Endodermal cell (in vitro differentiated cells): ENCODE results near the gene PRKAG2. TPM values are rescaled to one million over a fixed set of nuclear protein-coding genes. Genes with fewer than 3 reads are reported as not detected.

Experiments
- DNase-seq: peaks from one replicate; pipeline ENCODE4 v3.0.0-alpha.2; 2017
- H3K27ac ChIP-seq: 2 replicates; pipeline ENCODE4 v1.5.1; 2013; ENCODE audit warnings: mild to moderate bottlenecking, low read depth, low read length, moderate library complexity
- H3K27me3 ChIP-seq: 2 replicates; pipeline ENCODE4 v1.6.1; 2013; ENCODE audit warnings: mild to moderate bottlenecking, low read length, moderate library complexity; ENCODE audit not compliant: insufficient read depth, control insufficient read depth, poor library complexity, severe bottlenecking
- H3K36me3 ChIP-seq: 2 replicates; pipeline ENCODE4 v1.7.0; 2013; ENCODE audit warnings: mild to moderate bottlenecking, low read length, moderate library complexity; ENCODE audit not compliant: control insufficient read depth, insufficient read depth
- H3K4me1 ChIP-seq: one replicate; pipeline ENCODE4 v1.7.0; 2013; ENCODE audit warnings: low read length; ENCODE audit not compliant: control insufficient read depth, insufficient read depth
- H3K4me3 ChIP-seq: 2 replicates; pipeline ENCODE4 v1.5.1; 2013; ENCODE audit warnings: mild to moderate bottlenecking, low read length, moderate library complexity
- H3K9ac ChIP-seq: 2 replicates; pipeline ENCODE4 v1.6.1; 2013; ENCODE audit warnings: mild to moderate bottlenecking, low read length, moderate library complexity; ENCODE audit not compliant: poor library complexity, severe bottlenecking; ENCODE audit errors: extremely low read depth
- H3K9me3 ChIP-seq: 2 replicates; pipeline ENCODE4 v1.6.1; 2013; ENCODE audit warnings: mild to moderate bottlenecking, low read length, moderate library complexity; ENCODE audit not compliant: control insufficient read depth
- H3K27ac Mint-ChIP-seq: 2 replicates; pipeline ENCODE4 v1.8.0; 2020; ENCODE audit warnings: mixed read lengths
- H3K27me3 Mint-ChIP-seq: 2 replicates; pipeline ENCODE4 v1.8.0; 2021; ENCODE audit warnings: mild to moderate bottlenecking, mixed read lengths; ENCODE audit not compliant: insufficient read depth
- H3K36me3 Mint-ChIP-seq: 2 replicates; pipeline ENCODE4 v1.8.0; 2020; ENCODE audit warnings: low read depth, mixed read lengths
- H3K4me1 Mint-ChIP-seq: 2 replicates; pipeline ENCODE4 v1.8.0; 2020; ENCODE audit warnings: mixed read lengths
- H3K4me3 Mint-ChIP-seq: 2 replicates; pipeline ENCODE4 v1.8.0; 2020; ENCODE audit warnings: mild to moderate bottlenecking, moderate library complexity, mixed read lengths
- H3K9me3 Mint-ChIP-seq: 2 replicates; pipeline ENCODE4 v1.8.0; 2020; ENCODE audit warnings: mild to moderate bottlenecking, mixed read lengths
- CTCF ChIP-seq: fragments of 200-600 bp; sonication (generic); conservative IDR thresholded peaks from 2 replicates; pipeline ENCODE4 v1.5.0; 2021; ENCODE audit warnings: antibody characterized with exemption, mild to moderate bottlenecking
- WGBS, 2 experiments: methylation state at CpG; one replicate each; pipeline versions ENCODE4 v1.1.5 to v1.1.7; 2013; ENCODE audit warnings: missing lambda C conversion rate in 2 of 2, mixed read lengths in 1 of 2; ENCODE audit not compliant: insufficient coverage in 1 of 2, insufficient read length in 1 of 2; 5-methylcytosine and 5-hydroxymethylcytosine counted together
- total RNA-seq, 2 donors: library from RNA; stranded (reverse); fragmentation: NEBNext Ultra II Directional in 1 of 2; extraction: Animal tissue kit (Norgen Biotek cat#: 25700) in 1 of 2; gene quantifications; 2 replicates in 1 of 2; 3 replicates in 1 of 2; pipeline ENCODE4 v1.2.1, GENCODE V29; 2021

The PRKAG2 gene
- total RNA-seq, 2 donors from 2014 or later: 17.2 to 20.7 TPM

GRCh38 chr7:151774951-151775350 is 102.0 kb downstream of the PRKAG2 start:
- Histone ChIP-seq H3K9me3 (peaks cover 7% of the 10 kb centered on the region), H3K36me3 (no peaks in the 10 kb centered on the region), H3K9ac (no peak overlapping the region), H3K27ac (no peak overlapping the region), H3K27me3 (peaks cover 3% of the 10 kb centered on the region), H3K4me3 (no peak overlapping the region), H3K4me1 (no peaks in the 10 kb centered on the region)
- peaks cover 3% of the 10 kb centered on the region for H3K27me3 Mint-ChIP-seq
- no peaks in the 10 kb centered on the region for H3K4me1 Mint-ChIP-seq
- DNase-seq: no peak
- H3K4me3 Mint-ChIP-seq: no peak overlapping the region
- no peak overlapping the region for H3K27ac Mint-ChIP-seq
- peaks cover 7% of the 10 kb centered on the region for H3K36me3 Mint-ChIP-seq
- TF ChIP-seq CTCF: no peak
- H3K9me3 Mint-ChIP-seq: peaks cover 14% of the 10 kb centered on the region
- 95 to 100% methylated on average over 6 to 8 of the region's 8 CpGs for WGBS, 2 experiments

- H3K4me1 ChIP-seq: no peaks in the 10 kb centered on the region
- H3K36me3 ChIP-seq: no peaks in the 10 kb centered on the region
- no peaks in the 10 kb centered on the region for H3K4me1 Mint-ChIP-seq
- H3K27me3 Mint-ChIP-seq: no peaks in the 10 kb centered on the region
- DNase-seq: no peak
- WGBS, 2 experiments: 91 to 95% methylated on average over 9 of the region's 9 CpGs
- H3K9me3 Mint-ChIP-seq: peaks cover 14% of the 10 kb centered on the region
- no peak overlapping the region for H3K4me3 Mint-ChIP-seq
- H3K27ac ChIP-seq: no peak overlapping the region
- no peak overlapping the region for H3K27ac Mint-ChIP-seq
- no peak overlapping the region for H3K9ac ChIP-seq
- TF ChIP-seq CTCF: no peak
- peaks cover 7% of the 10 kb centered on the region for H3K9me3 ChIP-seq
- no peak overlapping the region for H3K4me3 ChIP-seq
- peaks cover 3% of the 10 kb centered on the region for H3K27me3 ChIP-seq
- peaks cover 4% of the 10 kb centered on the region for H3K36me3 Mint-ChIP-seq
Measured at GRCh38 chr7:151773797-151774196, 103.1 kb downstream of the PRKAG2 start.

- H3K27ac ChIP-seq: no peak overlapping the region
- H3K27me3 Mint-ChIP-seq: no peaks in the 10 kb centered on the region
- no peaks in the 10 kb centered on the region for H3K4me1 Mint-ChIP-seq
- no peaks in the 10 kb centered on the region for H3K36me3 ChIP-seq
- H3K36me3 Mint-ChIP-seq: no peaks in the 10 kb centered on the region
- H3K27ac Mint-ChIP-seq: no peak overlapping the region
- no peak overlapping the region for H3K4me3 Mint-ChIP-seq
- peaks cover 3% of the 10 kb centered on the region for H3K27me3 ChIP-seq
- H3K9me3 Mint-ChIP-seq: no peaks in the 10 kb centered on the region
- H3K4me3 ChIP-seq: no peak overlapping the region
- H3K4me1 ChIP-seq: no peaks in the 10 kb centered on the region
- no peak overlapping the region for H3K9ac ChIP-seq
- no peaks in the 10 kb centered on the region for H3K9me3 ChIP-seq
- no peak for DNase-seq
- WGBS, 2 experiments: 91 to 93% methylated on average over 4 of the region's 4 CpGs
- no peak for TF ChIP-seq CTCF
Measured at GRCh38 chr7:151770232-151770631, 106.7 kb downstream of the PRKAG2 start.
